C4-2B (cell line): ENCODE measurements around the gene ARL15.

Experiments
- CTCF ChIP-seq: fragments of 450-650 bp; conservative IDR thresholded peaks from 2 replicates; pipeline ENCODE4 v1.5.1; 2017; ENCODE audit warnings: mild to moderate bottlenecking
- ZFX ChIP-seq: fragments of 450-650 bp; IDR thresholded peaks from 2 replicates; pipeline ENCODE4 v1.6.1; 2017

- TF ChIP-seq CTCF (no peak), ZFX (no peak)
Measured at GRCh38 chr5:53879708-53880323, 430.6 kb downstream of the ARL15 start.
